OCI-LY1 (cell line): ENCODE results near the gene CALHM5.

Experiments
- EZH2 ChIP-seq: fragments of 200-600 bp; sonication (generic), shearing (Covaris generic); IDR thresholded peaks from 2 replicates; pipeline ENCODE4 v1.8.0; 2017; ENCODE audit warnings: borderline replicate concordance, mixed run types, mild to moderate bottlenecking, antibody characterized with exemption, low read length, moderate library complexity, mixed read lengths
- TF ChIP-seq, protein P1 (sequence below): fragments of 200-600 bp; sonication (generic), shearing (Covaris generic); IDR thresholded peaks from 2 replicates; pipeline ENCODE4 v1.5.1; 2017; ENCODE audit warnings: mild to moderate bottlenecking, antibody characterized with exemption, low read length, moderate library complexity, mixed read lengths

DNA sequence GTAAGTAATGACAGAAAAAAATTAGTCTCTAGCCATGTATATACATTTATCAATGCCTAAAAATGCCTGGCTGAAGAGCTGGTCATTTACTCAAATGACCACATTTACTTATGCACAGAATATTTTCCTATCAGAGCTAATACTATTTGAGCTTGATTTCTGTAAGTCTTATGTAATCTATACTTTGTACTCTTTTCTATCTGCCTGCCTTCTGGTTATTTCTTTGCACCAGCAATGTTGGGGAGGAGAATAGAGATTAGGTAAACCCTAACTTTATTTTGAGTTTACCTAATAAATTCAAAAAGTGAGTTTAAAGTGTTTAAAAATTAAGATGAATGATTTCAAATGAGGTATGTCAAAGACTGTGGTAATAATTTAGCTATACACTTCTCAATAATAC is 3.7 kb downstream of the CALHM5 start:
- TF ChIP-seq, protein P1, sequence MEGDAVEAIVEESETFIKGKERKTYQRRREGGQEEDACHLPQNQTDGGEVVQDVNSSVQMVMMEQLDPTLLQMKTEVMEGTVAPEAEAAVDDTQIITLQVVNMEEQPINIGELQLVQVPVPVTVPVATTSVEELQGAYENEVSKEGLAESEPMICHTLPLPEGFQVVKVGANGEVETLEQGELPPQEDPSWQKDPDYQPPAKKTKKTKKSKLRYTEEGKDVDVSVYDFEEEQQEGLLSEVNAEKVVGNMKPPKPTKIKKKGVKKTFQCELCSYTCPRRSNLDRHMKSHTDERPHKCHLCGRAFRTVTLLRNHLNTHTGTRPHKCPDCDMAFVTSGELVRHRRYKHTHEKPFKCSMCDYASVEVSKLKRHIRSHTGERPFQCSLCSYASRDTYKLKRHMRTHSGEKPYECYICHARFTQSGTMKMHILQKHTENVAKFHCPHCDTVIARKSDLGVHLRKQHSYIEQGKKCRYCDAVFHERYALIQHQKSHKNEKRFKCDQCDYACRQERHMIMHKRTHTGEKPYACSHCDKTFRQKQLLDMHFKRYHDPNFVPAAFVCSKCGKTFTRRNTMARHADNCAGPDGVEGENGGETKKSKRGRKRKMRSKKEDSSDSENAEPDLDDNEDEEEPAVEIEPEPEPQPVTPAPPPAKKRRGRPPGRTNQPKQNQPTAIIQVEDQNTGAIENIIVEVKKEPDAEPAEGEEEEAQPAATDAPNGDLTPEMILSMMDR = no peak
- TF ChIP-seq EZH2 = no peak
